C4-2B (cell line): ENCODE results near the gene IRF3.

ENCODE experiments used
- H3K27ac ChIP-seq: fragments of 450-650 bp; 2 replicates; pipeline ENCODE4 v1.5.1; 2017
- ZFX ChIP-seq: fragments of 450-650 bp; IDR thresholded peaks from 2 replicates; pipeline ENCODE4 v1.6.1; 2017
- TF ChIP-seq, protein P1 (sequence below): fragments of 450-650 bp; conservative IDR thresholded peaks from 2 replicates; pipeline ENCODE4 v1.5.1; 2017; ENCODE audit warnings: mild to moderate bottlenecking

The IRF3 gene

DNA sequence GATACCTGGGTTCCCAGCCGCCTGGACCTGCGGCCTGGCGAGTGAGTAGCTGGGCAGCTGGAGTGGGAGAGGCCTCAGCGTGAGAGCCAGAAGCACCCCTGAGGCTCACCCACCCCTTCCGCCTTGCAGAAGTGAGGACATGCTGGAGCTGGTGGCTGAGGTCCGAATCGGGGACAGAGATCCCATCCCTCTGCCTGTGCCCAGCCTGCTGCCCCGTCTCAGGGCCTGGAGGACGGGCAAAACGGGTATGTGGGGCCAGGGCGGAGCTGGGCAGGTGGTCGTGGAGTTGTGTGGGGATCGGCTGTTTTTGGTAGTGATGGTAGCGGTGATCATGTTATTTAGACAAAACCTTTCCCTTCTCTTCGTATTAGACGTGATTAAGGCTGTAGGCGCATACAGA is 19.1 kb downstream of the IRF3 start:
- no peak overlapping the region for H3K27ac ChIP-seq
- no peak for TF ChIP-seq ZFX
- TF ChIP-seq, protein P1, sequence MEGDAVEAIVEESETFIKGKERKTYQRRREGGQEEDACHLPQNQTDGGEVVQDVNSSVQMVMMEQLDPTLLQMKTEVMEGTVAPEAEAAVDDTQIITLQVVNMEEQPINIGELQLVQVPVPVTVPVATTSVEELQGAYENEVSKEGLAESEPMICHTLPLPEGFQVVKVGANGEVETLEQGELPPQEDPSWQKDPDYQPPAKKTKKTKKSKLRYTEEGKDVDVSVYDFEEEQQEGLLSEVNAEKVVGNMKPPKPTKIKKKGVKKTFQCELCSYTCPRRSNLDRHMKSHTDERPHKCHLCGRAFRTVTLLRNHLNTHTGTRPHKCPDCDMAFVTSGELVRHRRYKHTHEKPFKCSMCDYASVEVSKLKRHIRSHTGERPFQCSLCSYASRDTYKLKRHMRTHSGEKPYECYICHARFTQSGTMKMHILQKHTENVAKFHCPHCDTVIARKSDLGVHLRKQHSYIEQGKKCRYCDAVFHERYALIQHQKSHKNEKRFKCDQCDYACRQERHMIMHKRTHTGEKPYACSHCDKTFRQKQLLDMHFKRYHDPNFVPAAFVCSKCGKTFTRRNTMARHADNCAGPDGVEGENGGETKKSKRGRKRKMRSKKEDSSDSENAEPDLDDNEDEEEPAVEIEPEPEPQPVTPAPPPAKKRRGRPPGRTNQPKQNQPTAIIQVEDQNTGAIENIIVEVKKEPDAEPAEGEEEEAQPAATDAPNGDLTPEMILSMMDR, result no peak

GRCh38 chr19:49645995-49646394 is 19.7 kb downstream of the IRF3 start:
- TF ChIP-seq, protein P1, result no peak
- TF ChIP-seq ZFX, result no peak

GRCh38 chr19:49645592-49645991 is 20.1 kb downstream of the IRF3 start:
- TF ChIP-seq, protein P1, result no peak
- no peak for TF ChIP-seq ZFX
- no peak overlapping the region for H3K27ac ChIP-seq

More at GRCh38 chr19:49645995-49646394, 19.7 kb downstream of the IRF3 start:
- H3K27ac ChIP-seq, result no peak overlapping the region

DNA sequence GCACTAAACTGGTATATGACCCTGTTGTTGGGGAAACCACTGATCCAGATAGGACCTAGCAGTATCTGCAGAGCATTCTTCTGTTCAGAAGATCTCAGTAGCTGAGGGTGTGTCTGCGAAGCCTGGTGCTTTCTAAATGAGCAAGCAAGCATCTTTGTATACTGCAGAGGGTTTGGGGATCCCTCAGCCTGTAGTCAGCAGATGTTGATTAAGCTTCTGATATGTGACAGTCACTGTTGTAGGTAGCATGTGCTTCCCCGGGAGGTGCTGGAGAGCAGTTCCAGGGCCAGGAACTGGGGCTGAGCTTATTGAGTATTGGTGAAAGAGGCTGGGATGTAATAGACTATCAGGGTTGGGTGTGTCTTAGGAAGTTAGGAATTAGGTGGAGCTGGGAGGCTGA is 22.2 kb downstream of the IRF3 start:
- no peak overlapping the region for H3K27ac ChIP-seq
- TF ChIP-seq, protein P1, result no peak
- no peak for TF ChIP-seq ZFX

DNA sequence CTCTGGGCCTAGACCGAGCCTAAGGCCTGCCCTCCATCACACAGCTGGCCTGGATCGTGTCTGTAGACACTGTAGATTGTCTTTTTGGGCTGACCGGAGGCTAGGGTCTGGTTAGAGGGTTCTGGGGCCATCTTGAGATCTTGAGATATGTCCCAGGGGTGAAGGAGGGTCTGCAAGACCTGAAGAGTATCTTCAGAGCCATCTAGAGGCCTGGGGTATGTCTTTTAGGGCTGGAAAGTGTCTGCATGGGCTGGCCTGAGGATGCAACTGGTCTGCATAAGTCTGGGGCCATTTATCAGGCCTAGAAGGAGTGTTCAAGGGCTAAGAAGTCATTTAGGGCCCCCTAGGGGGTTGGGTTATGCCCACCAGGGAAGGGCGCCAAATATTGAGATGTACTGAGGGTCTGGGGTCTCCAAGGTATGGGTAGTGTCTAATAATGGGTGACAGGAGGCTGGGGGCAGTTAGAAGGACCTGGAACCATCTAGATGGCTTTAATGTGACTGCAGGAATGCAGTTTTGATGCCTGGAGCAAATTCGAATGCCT is 23.1 kb downstream of the IRF3 start:
- TF ChIP-seq, protein P1, result no peak
- peak; percentile 34; the same call in 1 of the 2 replicates for TF ChIP-seq ZFX
- H3K27ac ChIP-seq, result peak overlapping the region; percentile 91

DNA sequence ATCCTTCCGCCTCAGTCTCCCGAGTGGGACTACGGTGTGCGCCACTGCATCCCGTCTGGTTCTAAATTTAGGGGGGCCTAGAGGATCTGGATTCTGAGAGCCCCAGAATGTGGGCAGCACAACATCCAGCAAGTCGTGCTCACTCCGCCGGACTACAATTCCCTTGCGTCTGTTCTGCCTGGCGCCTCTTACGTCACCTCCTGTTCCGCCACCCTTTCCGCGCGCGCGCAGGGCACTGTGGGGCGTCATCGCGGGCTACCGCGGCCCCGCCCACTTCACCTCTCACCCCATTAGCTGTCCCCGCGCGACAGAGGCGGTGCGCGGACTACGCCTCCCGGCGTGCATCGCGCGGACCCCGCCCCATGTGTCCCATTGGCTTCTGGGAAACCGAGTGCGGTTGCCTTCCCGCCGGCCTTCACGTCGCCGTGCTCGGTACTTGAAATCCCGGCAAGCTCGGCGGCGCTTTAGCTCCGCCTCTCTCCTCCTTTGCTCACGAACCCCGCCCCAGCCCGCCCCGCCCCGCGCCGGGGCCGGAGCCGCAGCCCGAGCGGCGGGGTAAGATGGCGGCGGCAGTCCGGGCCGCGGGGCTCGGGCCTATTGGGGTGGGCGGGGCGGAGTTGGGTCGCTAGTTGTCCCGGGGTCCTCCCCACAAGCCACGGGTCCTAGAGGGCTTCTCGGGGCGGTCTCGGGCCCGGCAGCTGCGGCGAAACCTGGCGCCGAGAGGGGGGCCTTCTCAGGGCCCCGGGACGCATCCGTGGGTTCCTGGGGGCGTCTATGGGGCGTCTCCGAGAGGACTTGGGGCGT is 23.8 kb downstream of the IRF3 start, which contains the start of gene SCAF1:
Gene SCAF1 (plus strand): TSS at position 522 of the 804 bp plus-strand sequence. CDS start 2,818 bp downstream, outside the sequence.
- no peak; the same call in 1 of the 2 replicates for TF ChIP-seq ZFX
- TF ChIP-seq, protein P1, result no peak
- peak within 1 kb of the TSS; percentile 91 for H3K27ac ChIP-seq
